ENCODE measurements around the gene CNIH2.

The CNIH2 gene

DNA sequence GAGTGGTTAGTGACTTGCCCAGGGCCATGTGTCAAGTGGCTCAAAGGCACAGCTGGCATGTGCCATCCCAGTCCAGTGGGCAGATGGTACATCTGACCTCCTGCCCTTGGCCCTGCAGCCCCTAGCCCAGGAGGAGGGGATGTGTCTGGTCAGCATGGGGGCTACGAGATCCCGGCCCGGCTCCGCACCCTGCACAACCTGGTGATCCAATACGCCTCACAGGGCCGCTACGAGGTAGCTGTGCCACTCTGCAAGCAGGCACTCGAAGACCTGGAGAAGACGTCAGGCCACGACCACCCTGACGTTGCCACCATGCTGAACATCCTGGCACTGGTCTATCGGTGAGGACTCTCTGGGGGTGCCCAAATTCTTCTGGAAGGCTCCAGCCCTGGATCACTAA is 15.3 kb upstream of the CNIH2 start:
- peaks cover 10% of the 10 kb centered on the region for H3K4me1 ChIP-seq (ENCODE audit: control insufficient read depth, insufficient read depth, low read length)
- H3K4me3 ChIP-seq (ENCODE audit: low read length), result no peak overlapping the region
- H3K27me3 ChIP-seq (ENCODE audit: control insufficient read depth, insufficient read depth, low read length), result no peaks in the 10 kb centered on the region
- no peak overlapping the region for H3K9ac ChIP-seq (ENCODE audit: low read length)
- no peak overlapping the region for H3K27ac ChIP-seq (ENCODE audit: low read depth, low read length)
- peaks cover 13% of the 10 kb centered on the region for H3K36me3 ChIP-seq (ENCODE audit: control insufficient read depth, insufficient read depth, low read length)

GRCh38 chr11:66263231-66263630 is 14.7 kb upstream of the CNIH2 start:
- no peak overlapping the region for H3K27ac ChIP-seq (ENCODE audit: low read depth, low read length)
- H3K9ac ChIP-seq (ENCODE audit: low read length), result no peak overlapping the region
- no peak overlapping the region for H3K4me3 ChIP-seq (ENCODE audit: low read length)
- peaks cover 10% of the 10 kb centered on the region for H3K4me1 ChIP-seq (ENCODE audit: control insufficient read depth, insufficient read depth, low read length)
- H3K36me3 ChIP-seq (ENCODE audit: control insufficient read depth, insufficient read depth, low read length), result peaks cover 13% of the 10 kb centered on the region
- H3K27me3 ChIP-seq (ENCODE audit: control insufficient read depth, insufficient read depth, low read length), result no peaks in the 10 kb centered on the region

- Histone ChIP-seq H3K27me3 (ENCODE audit: control insufficient read depth, insufficient read depth, low read length) (no peaks in the 10 kb centered on the region), H3K9ac (ENCODE audit: low read length) (no peak overlapping the region), H3K27ac (ENCODE audit: low read depth, low read length) (no peak overlapping the region), H3K36me3 (ENCODE audit: control insufficient read depth, insufficient read depth, low read length) (peaks cover 13% of the 10 kb centered on the region), H3K4me1 (ENCODE audit: control insufficient read depth, insufficient read depth, low read length) (peaks cover 6% of the 10 kb centered on the region), H3K4me3 (ENCODE audit: low read length) (no peak overlapping the region)
These were observed 14.2 kb upstream of the CNIH2 start for GRCh38 chr11:66263785-66264184.

GRCh38 chr11:66264383-66264782 is 13.6 kb upstream of the CNIH2 start:
- no peak overlapping the region for H3K27ac ChIP-seq (ENCODE audit: low read depth, low read length)
- no peak overlapping the region for H3K9ac ChIP-seq (ENCODE audit: low read length)
- no peaks in the 10 kb centered on the region for H3K27me3 ChIP-seq (ENCODE audit: control insufficient read depth, insufficient read depth, low read length)
- H3K4me3 ChIP-seq (ENCODE audit: low read length), result no peak overlapping the region
- H3K4me1 ChIP-seq (ENCODE audit: control insufficient read depth, insufficient read depth, low read length), result peaks cover 9% of the 10 kb centered on the region
- peaks cover 13% of the 10 kb centered on the region for H3K36me3 ChIP-seq (ENCODE audit: control insufficient read depth, insufficient read depth, low read length)

GRCh38 chr11:66264914-66265313 is 13.1 kb upstream of the CNIH2 start:
- H3K36me3 ChIP-seq (ENCODE audit: control insufficient read depth, insufficient read depth, low read length), result peaks cover 13% of the 10 kb centered on the region

DNA sequence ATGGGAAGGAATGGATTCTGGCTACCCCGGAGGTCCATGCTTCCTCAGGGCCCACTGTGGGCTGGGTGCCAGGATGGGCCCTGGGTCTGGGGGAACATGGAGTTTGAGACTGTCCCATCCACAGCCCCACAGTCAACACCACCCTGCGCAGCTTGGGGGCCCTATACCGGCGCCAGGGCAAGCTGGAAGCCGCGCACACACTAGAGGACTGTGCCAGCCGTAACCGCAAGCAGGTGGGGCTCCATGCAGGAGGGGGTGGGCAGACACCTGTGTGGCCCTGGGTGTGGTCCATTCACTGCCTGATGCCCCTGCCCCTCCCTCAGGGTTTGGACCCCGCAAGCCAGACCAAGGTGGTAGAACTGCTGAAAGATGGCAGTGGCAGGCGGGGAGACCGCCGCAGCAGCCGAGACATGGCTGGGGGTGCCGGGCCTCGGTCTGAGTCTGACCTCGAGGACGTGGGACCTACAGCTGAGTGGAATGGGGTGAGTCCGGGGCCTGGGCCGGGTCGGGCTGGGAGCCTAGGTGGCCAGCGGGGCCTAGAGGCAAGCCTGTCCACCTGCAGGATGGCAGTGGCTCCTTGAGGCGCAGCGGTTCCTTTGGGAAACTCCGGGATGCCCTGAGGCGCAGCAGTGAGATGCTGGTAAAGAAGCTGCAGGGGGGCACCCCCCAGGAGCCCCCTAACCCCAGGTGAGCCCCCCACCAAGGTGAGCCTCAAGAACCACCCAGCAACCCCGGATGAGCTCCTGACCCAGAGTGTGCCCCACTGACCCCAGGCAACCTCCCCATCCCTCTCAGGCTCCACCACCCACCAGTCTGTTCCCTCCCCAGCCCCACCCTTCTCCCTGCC is 12.2 kb upstream of the CNIH2 start:
- no peak overlapping the region for H3K27ac ChIP-seq (ENCODE audit: low read depth, low read length)

More at GRCh38 chr11:66264914-66265313, 13.1 kb upstream of the CNIH2 start:
- H3K27me3 ChIP-seq (ENCODE audit: control insufficient read depth, insufficient read depth, low read length), result no peaks in the 10 kb centered on the region
- H3K4me1 ChIP-seq (ENCODE audit: control insufficient read depth, insufficient read depth, low read length), result peaks cover 13% of the 10 kb centered on the region
- H3K4me3 ChIP-seq (ENCODE audit: low read length), result no peak overlapping the region
- no peak overlapping the region for H3K9ac ChIP-seq (ENCODE audit: low read length)
- H3K27ac ChIP-seq (ENCODE audit: low read depth, low read length), result no peak overlapping the region

GRCh38 chr11:66266378-66267038 is 11.5 kb upstream of the CNIH2 start:
- peak overlapping the region; percentile 79 for H3K4me3 ChIP-seq (ENCODE audit: low read length)
- H3K4me1 ChIP-seq (ENCODE audit: control insufficient read depth, insufficient read depth, low read length), result peaks cover 14% of the 10 kb centered on the region
- H3K36me3 ChIP-seq (ENCODE audit: control insufficient read depth, insufficient read depth, low read length), result peaks cover 9% of the 10 kb centered on the region
- peak overlapping the region; percentile 95 for H3K27ac ChIP-seq (ENCODE audit: low read depth, low read length)
- H3K27me3 ChIP-seq (ENCODE audit: control insufficient read depth, insufficient read depth, low read length), result no peaks in the 10 kb centered on the region
- H3K9ac ChIP-seq (ENCODE audit: low read length), result no peak overlapping the region

More for the DNA sequence above, 12.2 kb upstream of the CNIH2 start:
- Histone ChIP-seq H3K4me3 (ENCODE audit: low read length) (no peak overlapping the region), H3K4me1 (ENCODE audit: control insufficient read depth, insufficient read depth, low read length) (peaks cover 14% of the 10 kb centered on the region), H3K36me3 (ENCODE audit: control insufficient read depth, insufficient read depth, low read length) (peaks cover 9% of the 10 kb centered on the region), H3K27me3 (ENCODE audit: control insufficient read depth, insufficient read depth, low read length) (no peaks in the 10 kb centered on the region), H3K9ac (ENCODE audit: low read length) (no peak overlapping the region)

GRCh38 chr11:66267039-66267378 is 11.0 kb upstream of the CNIH2 start:
- H3K27ac ChIP-seq (ENCODE audit: low read depth, low read length), result peak overlapping the region; percentile 95
- H3K4me1 ChIP-seq (ENCODE audit: control insufficient read depth, insufficient read depth, low read length), result peaks cover 14% of the 10 kb centered on the region
- H3K4me3 ChIP-seq (ENCODE audit: low read length), result peak overlapping the region; percentile 79
- peaks cover 9% of the 10 kb centered on the region for H3K36me3 ChIP-seq (ENCODE audit: control insufficient read depth, insufficient read depth, low read length)
- no peak overlapping the region for H3K9ac ChIP-seq (ENCODE audit: low read length)
- no peaks in the 10 kb centered on the region for H3K27me3 ChIP-seq (ENCODE audit: control insufficient read depth, insufficient read depth, low read length)

GRCh38 chr11:66267379-66268243 is 10.4 kb upstream of the CNIH2 start:
- H3K27me3 ChIP-seq (ENCODE audit: control insufficient read depth, insufficient read depth, low read length), result no peaks in the 10 kb centered on the region
- peak overlapping the region; percentile 97 for H3K4me3 ChIP-seq (ENCODE audit: low read length)
- peak overlapping the region; percentile 13 for H3K9ac ChIP-seq (ENCODE audit: low read length)
- H3K4me1 ChIP-seq (ENCODE audit: control insufficient read depth, insufficient read depth, low read length), result peaks cover 14% of the 10 kb centered on the region
- peak overlapping the region; percentile 95 for H3K27ac ChIP-seq (ENCODE audit: low read depth, low read length)
- H3K36me3 ChIP-seq (ENCODE audit: control insufficient read depth, insufficient read depth, low read length), result peaks cover 15% of the 10 kb centered on the region

DNA sequence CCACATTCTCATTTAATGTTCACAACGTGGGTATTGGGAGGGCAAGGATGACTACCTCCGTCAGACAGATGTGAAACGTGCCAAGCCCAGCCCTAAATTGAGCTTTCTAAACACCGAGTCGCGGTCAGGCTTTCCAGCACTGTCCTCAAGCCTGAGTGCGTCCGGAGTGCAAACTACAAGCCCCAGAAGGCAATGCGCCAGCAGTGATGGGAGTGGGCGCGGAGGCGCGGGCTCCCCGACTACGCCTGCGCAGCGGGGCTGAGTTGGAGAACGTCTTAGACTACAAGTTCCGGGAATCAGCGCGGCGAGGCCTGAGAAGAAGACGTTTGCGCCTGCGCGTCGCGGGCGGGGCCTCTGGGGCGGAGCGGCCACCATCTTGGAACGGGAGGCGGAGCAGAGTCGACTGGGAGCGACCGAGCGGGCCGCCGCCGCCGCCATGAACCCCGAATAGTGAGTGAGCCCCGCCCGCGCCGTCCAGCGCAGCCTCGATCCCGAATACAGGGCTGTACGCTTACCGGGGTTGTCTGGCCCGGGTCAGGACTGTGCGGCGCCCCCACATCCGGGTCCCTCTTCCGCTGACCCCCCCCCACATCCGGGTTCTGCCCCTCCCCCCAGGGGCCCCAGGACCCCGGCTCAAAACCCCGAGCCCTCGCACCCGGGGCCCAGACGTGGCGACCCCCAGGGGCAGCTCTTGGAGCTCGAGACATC is 9.6 kb upstream of the CNIH2 start, which contains the start of gene RAB1B:
RAB1B (plus strand) TSS at position 396 of the 708 bp plus-strand sequence; CDS start at position 437, 41 bp downstream.
- Histone ChIP-seq H3K4me3 (ENCODE audit: low read length) (peak within 1 kb of the TSS; percentile 97), H3K4me1 (ENCODE audit: control insufficient read depth, insufficient read depth, low read length) (peaks cover 14% of the 10 kb centered on the region), H3K36me3 (ENCODE audit: control insufficient read depth, insufficient read depth, low read length) (peaks cover 16% of the 10 kb centered on the region), H3K9ac (ENCODE audit: low read length) (peak within 1 kb of the TSS; percentile 99), H3K27ac (ENCODE audit: low read depth, low read length) (peak within 1 kb of the TSS; percentile 95), H3K27me3 (ENCODE audit: control insufficient read depth, insufficient read depth, low read length) (no peaks in the 10 kb centered on the region)

DNA sequence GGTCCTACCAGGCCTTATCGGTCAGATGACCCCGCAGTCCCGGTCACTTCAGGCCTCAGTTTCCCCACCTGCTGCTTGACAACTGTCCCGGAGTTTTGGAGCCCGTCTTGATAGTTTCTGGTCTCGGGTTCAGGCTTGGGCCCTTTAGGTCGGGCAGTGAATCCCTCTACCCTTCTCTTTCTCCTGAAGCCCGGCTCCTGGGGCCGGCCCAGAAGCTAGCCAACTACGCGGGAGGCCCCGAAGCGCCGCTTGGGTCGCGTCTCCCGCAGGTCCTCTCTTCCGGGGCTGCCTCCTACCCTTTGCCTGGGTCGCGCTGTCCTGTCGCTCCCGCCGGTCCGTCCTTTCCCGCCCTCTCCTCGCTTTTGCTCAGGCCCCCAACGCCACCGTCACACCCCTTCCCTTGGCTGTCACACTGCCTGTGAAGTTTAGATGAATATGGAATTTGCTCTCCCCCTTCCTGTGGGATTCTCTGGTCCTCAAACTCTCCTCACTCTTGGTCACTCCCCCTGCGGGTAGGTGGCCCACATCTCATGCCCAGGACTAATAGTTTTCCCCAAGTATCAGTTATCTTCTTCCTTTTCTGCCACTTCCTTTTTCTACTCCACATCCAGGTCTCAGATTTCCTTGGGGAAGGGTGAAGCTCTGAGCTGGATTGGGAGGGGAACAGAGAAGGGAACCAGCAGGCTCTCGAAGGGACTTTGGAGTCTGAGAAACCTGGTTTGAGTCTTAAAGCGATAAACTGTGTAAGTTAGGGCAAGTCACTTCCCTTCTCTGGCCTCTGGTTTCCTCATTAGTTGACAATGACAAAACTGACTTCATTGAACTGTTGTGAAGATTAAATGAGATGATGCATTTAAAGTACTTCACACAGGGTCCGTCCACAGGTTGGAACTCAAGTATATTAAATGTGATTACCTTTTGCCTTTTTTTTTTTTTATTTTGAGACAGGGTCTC is 8.7 kb upstream of the CNIH2 start:
- Histone ChIP-seq H3K27ac (ENCODE audit: low read depth, low read length) (peak overlapping the region; percentile 95), H3K9ac (ENCODE audit: low read length) (peak overlapping the region; percentile 99), H3K27me3 (ENCODE audit: control insufficient read depth, insufficient read depth, low read length) (no peaks in the 10 kb centered on the region), H3K4me1 (ENCODE audit: control insufficient read depth, insufficient read depth, low read length) (peaks cover 14% of the 10 kb centered on the region), H3K4me3 (ENCODE audit: low read length) (peak overlapping the region; percentile 97), H3K36me3 (ENCODE audit: control insufficient read depth, insufficient read depth, low read length) (peaks cover 22% of the 10 kb centered on the region)

Data from rectal smooth muscle tissue (tissue), 1 donor.